Mucosa of descending colon (tissue), 3 donors: ENCODE data around the gene GABRB1. TPM values are rescaled to one million over a fixed set of nuclear protein-coding genes. Genes with fewer than 3 reads are reported as not detected.

Experiments used
- ATAC-seq: fragments of 200-7000 bp; cut with Tn5 transposase; one replicate; pipeline ENCODE4 v1.9.1; 2020; ENCODE audit warnings: mild to moderate bottlenecking, moderate library complexity
- DNase-seq, 3 donors: peaks; one replicate each; pipeline ENCODE4 v3.0.0-alpha.2; 2020
- H3K36me3 ChIP-seq: fragments of 200-600 bp; one replicate; pipeline ENCODE4 v1.8.0; 2021; ENCODE audit warnings: low read depth, mild to moderate bottlenecking
- H3K4me1 ChIP-seq: fragments of 200-600 bp; one replicate; pipeline ENCODE4 v1.8.0; 2021; ENCODE audit warnings: low read depth, mild to moderate bottlenecking
- H3K4me3 ChIP-seq: fragments of 200-600 bp; one replicate; pipeline ENCODE4 v1.8.0; 2021; ENCODE audit warnings: mild to moderate bottlenecking
- H3K9me3 ChIP-seq: fragments of 200-600 bp; one replicate; pipeline ENCODE4 v1.8.0; 2021; ENCODE audit warnings: mild to moderate bottlenecking
- intact Hi-C, 2 donors: fragments of 100-400 bp; cut with DNase I in 1 of 2; cut with micrococcal nuclease in 1 of 2; formaldehyde crosslinking; loops; one replicate each; pipeline versions ENCODE4 v1.11.0 to v1.11.1; 2022; cut with DNase I, micrococcal nuclease
- total RNA-seq, 3 donors: library from RNA; stranded (reverse); fragmentation: NEBNext Ultra II Directional in 2 of 3; extraction: Animal tissue kit (Norgen Biotek cat#: 25700) in 2 of 3; gene quantifications; one replicate each; pipeline versions ENCODE4 v1.2.1 to v1.2.4, GENCODE V29; 2021 to 2023
- TF ChIP-seq, protein P1 (sequence below): fragments of 200-600 bp; IDR thresholded peaks from one replicate; pipeline ENCODE4 v1.8.0; 2022; ENCODE audit warnings: antibody characterized with exemption, mild to moderate bottlenecking
- donor health status: DM: no; HTN: no; CAD: no; lungs with moderate emphysema.
- donor health status: DM: no; HTN: no; CAD: no.
- donor health status: DM: no; HTN: yes; CAD: no.

Gene GABRB1
- total RNA-seq, 3 donors from 2014 or later, result 0.55 to 0.84 (median 0.82) TPM

GRCh38 chr4:47451657-47452056 lies 420.3 kb downstream of the GABRB1 start:
- intact Hi-C loops, result no loop called here
- Histone ChIP-seq H3K4me1 (no peaks in the 10 kb centered on the region), H3K4me3 (no peak overlapping the region), H3K36me3 (no peaks in the 10 kb centered on the region), H3K9me3 (no peaks in the 10 kb centered on the region)
- ATAC-seq, result no peak
- no peak for DNase-seq
- TF ChIP-seq, protein P1, sequence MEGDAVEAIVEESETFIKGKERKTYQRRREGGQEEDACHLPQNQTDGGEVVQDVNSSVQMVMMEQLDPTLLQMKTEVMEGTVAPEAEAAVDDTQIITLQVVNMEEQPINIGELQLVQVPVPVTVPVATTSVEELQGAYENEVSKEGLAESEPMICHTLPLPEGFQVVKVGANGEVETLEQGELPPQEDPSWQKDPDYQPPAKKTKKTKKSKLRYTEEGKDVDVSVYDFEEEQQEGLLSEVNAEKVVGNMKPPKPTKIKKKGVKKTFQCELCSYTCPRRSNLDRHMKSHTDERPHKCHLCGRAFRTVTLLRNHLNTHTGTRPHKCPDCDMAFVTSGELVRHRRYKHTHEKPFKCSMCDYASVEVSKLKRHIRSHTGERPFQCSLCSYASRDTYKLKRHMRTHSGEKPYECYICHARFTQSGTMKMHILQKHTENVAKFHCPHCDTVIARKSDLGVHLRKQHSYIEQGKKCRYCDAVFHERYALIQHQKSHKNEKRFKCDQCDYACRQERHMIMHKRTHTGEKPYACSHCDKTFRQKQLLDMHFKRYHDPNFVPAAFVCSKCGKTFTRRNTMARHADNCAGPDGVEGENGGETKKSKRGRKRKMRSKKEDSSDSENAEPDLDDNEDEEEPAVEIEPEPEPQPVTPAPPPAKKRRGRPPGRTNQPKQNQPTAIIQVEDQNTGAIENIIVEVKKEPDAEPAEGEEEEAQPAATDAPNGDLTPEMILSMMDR, result no peak

- Histone ChIP-seq H3K4me1 (peaks cover 6% of the 10 kb centered on the region), H3K4me3 (peak overlapping the region; percentile 69), H3K36me3 (no peaks in the 10 kb centered on the region), H3K9me3 (no peaks in the 10 kb centered on the region)
- peak; percentile 3 for ATAC-seq
- TF ChIP-seq, protein P1, result no peak
- intact Hi-C loops, result no loop called here
- no peak for DNase-seq
Observed at GRCh38 chr4:47462799-47463234, 431.4 kb downstream of the GABRB1 start.

DNA sequence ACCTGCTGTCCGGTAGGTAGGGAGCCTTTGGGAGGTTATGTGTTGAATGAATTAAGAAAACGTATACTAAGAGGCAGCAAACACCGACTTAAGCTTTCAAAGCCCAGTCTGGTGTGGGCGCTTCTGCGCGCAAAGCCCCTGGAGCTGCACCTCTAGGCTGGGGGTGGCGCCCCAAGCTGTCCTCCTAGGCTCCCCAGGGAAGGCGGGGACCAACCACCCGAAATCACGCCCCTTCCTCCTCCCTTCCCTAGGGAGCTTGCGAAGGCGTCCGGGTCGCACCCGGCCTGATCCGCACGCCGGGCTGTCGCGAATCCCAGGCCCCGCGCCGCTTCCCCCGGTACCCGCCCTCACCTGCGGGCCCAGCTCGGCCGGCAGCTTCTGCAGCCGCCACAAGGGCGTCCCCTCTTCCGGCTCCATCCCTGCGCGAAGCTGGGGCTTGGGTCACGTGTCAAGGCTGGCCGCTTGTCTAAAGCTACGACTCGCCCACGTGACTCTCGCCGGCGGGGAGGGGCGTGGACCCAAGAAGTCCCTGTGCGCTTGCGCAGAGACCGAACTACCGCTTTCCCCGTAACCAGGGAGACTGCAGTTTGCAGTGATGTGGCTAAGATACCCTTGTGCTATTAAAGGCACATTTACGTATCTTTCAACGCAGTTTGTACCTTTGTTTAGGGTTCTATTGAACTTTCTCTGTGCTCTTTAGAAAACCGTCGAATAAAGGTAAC lies 432.0 kb downstream of the GABRB1 start, which contains the start of gene COMMD8:
Gene COMMD8 (minus strand): TSS at position 468 of the 722 bp plus-strand sequence. CDS start 51 bp downstream, at position 417.
- TF ChIP-seq, protein P1, result peak; percentile 29
- intact Hi-C loops, result no loop called here
- Histone ChIP-seq H3K4me1 (peaks cover 6% of the 10 kb centered on the region), H3K9me3 (no peaks in the 10 kb centered on the region), H3K4me3 (peak within 1 kb of the TSS; percentile 69), H3K36me3 (no peaks in the 10 kb centered on the region)
- peak; percentile 97 to 99 (median 98) for DNase-seq
- peak; percentile 99 for ATAC-seq

DNA sequence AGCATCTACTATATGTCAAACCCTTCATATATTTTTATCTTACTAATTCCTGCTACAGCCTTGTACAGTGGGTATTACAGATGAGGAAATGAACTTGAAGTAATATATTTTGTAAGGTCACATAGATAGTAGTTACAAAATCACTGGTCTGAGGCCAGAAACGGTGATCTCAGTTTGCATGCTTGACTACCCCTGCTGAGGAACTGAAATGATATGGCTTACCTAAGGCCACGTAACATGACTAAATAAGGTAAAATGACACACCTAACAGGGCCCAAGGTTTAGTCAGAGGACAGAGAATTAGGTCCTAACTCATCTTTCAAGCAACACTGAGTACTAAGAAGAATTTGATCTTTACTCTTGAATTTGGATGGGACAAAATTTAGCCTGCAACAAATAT lies 433.6 kb downstream of the GABRB1 start:
- Histone ChIP-seq H3K4me3 (no peak overlapping the region), H3K36me3 (no peaks in the 10 kb centered on the region), H3K4me1 (peaks cover 6% of the 10 kb centered on the region), H3K9me3 (no peaks in the 10 kb centered on the region)
- intact Hi-C loops, result no loop called here
- TF ChIP-seq, protein P1, result no peak
- no peak for DNase-seq
- no peak for ATAC-seq

DNA sequence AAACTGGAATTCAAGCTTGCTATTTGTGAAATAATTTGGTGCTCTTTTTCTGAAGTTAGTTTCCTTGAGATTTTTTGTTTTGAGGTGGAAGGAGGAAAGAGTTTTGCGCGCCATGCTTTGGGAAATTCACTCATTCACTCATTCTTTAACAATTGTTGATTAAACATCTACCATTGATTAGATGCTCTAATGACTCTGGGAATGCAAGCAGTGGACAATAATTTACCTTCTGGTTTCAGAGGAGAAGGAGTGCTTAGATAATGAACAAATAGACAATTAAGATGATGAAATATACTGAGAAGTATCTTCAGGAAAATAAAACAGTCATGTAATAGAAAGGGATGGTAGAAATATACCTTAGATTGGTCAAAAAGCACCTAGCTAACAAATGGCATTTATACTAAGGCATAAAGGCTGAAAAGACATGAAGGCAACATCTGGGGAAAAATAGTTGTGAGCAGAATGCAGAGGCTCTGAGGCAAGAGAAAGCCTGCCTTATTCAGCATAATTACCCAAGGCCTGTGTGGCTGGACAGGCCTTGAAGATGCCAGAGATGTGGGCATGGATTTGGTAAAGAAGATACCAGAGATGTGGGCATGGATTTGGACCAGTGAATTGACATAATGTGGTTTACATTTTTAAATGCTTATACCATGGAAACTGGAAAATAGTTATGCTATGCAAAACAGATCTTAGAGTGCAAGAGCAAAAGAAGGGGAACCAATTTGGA lies 434.9 kb downstream of the GABRB1 start:
- Histone ChIP-seq H3K36me3 (no peaks in the 10 kb centered on the region), H3K4me1 (peaks cover 6% of the 10 kb centered on the region), H3K4me3 (no peak overlapping the region), H3K9me3 (no peaks in the 10 kb centered on the region)
- TF ChIP-seq, protein P1, result no peak
- DNase-seq (no peak), ATAC-seq (no peak)
- intact Hi-C loops, result no loop called here
